Heart right ventricle (tissue), 16 donors: Measurements from ENCODE around the gene RAI14. TPM values are rescaled to one million over a fixed set of nuclear protein-coding genes. Genes with fewer than 3 reads are reported as not detected.

Experiments used
- ATAC-seq, 8 donors: fragments of 200-7000 bp; cut with Tn5 transposase; one replicate each; pipeline ENCODE4 v1.9.1; 2020; ENCODE audit warnings: mild to moderate bottlenecking in 8 of 8, moderate library complexity in 8 of 8, moderate number of reproducible peaks in 1 of 8
- DNase-seq, 2 donors: peaks; one replicate each; pipeline ENCODE4 v3.0.0-alpha.2; 2020
- H3K27ac ChIP-seq, 10 donors: fragments of 200-600 bp; sonication (generic) in 2 of 10; one replicate each; pipeline versions ENCODE4 v1.5.0 to v1.8.0; 2020 to 2022; ENCODE audit warnings: mild to moderate bottlenecking in 3 of 10
- H3K27me3 ChIP-seq, 7 donors: fragments of 200-600 bp; one replicate each; pipeline ENCODE4 v1.8.0; 2021 to 2022; ENCODE audit warnings: mild to moderate bottlenecking in 2 of 7
- H3K36me3 ChIP-seq, 9 donors: fragments of 200-600 bp; sonication (generic) in 1 of 9; one replicate each; pipeline versions ENCODE4 v1.5.0 to v1.8.0; 2020 to 2022; ENCODE audit warnings: mild to moderate bottlenecking in 2 of 9
- H3K4me1 ChIP-seq, 9 donors: fragments of 200-600 bp; sonication (generic) in 1 of 9; one replicate each; pipeline versions ENCODE4 v1.5.0 to v1.8.0; 2020 to 2022; ENCODE audit warnings: mild to moderate bottlenecking in 4 of 9
- H3K4me3 ChIP-seq, 10 donors: fragments of 200-600 bp; sonication (generic) in 2 of 10; one replicate each; pipeline versions ENCODE4 v1.5.0 to v1.8.0; 2020 to 2022; ENCODE audit warnings: mild to moderate bottlenecking in 7 of 10, moderate library complexity in 2 of 10
- H3K9me3 ChIP-seq, 11 donors: fragments of 200-600 bp in 10 of 11; sonication (generic) in 2 of 11; one replicate each; pipeline versions ENCODE4 v1.5.0 to v1.8.0; 2013 to 2022; ENCODE audit warnings: mild to moderate bottlenecking in 2 of 11, control low read depth in 1 of 11, moderate library complexity in 1 of 11
- WGBS, 2 donors: extraction: QIAGEN DNeasy Blood & Tissue Kit; methylation state at CpG; one replicate each; pipeline ENCODE4 v1.1.7; 2013; ENCODE audit warnings: inconsistent platforms in 1 of 2; 5-methylcytosine and 5-hydroxymethylcytosine counted together
- intact Hi-C, 10 donors: fragments of 100-400 bp; cut with DNase I; formaldehyde crosslinking; loops; one replicate each; pipeline versions ENCODE4 v1.11.1 to v1.14.2; 2022
- polyA plus RNA-seq, 2 donors: library from polyadenylated mRNA; stranded (reverse); fragments of 200-250 nt; gene quantifications; one replicate each; pipeline ENCODE4 v1.2.3, GENCODE V29; 2013
- total RNA-seq, 10 donors: library from RNA; stranded (reverse); fragmentation: NEBNext Ultra II Directional in 3 of 10; extraction: Animal tissue kit (Norgen Biotek cat#: 25700) in 3 of 10; gene quantifications; one replicate each; pipeline versions ENCODE4 v1.2.1 to v1.2.4, GENCODE V29; 2021 to 2023
- TF ChIP-seq, protein P1 (sequence below), 9 donors: fragments of 200-600 bp; sonication (generic) in 2 of 9; IDR thresholded peaks; one replicate each; pipeline versions ENCODE4 v1.5.0 to v1.8.0; 2021 to 2022; ENCODE audit warnings: antibody characterized with exemption in 9 of 9, mild to moderate bottlenecking in 5 of 9, moderate library complexity in 1 of 9
- donor health status: Arrhythmogenic right ventricular cardiomyopathy.
- donor health status: ischemic (EF 13 %, LVEDD 7.1; RV severe dilation, severe dysfunction).
- donor health status: healthy with polysubstance abuse.
- donor health status: DM: no; HTN: yes; CAD: no.
- donor health status: DM: no; HTN: no; CAD: no.
- donor health status: ischemic (EF 25% LVEDD 6.9; RV normal size, moderate dysfunction).
- donor health status: ischemic (EF 25% LVEDD 5.7; RV mildly dilated, moderate dysfunction).
- donor health status: healthy.
- donor health status: DM: yes; HTN: yes; CAD: no.
- donor health status: Ischemic cardiomyopathy.
- donor health status: ischemic (EF 35%, LVEDD 5.7; RV mildly dilated, moderate dysfunction).
- donor health status: nonischemic (EF 11% LVEDD 7.7; RV severe dilation, severe dysfunction).
- donor health status: DM: yes; HTN: yes; CAD: no.
- donor health status: PGD.
- donor health status: ischemic (EF 29% LVEDD 5.4; RV normal size, mild dysfunction).
- donor health status: nonischemic (EF 23%, LVEDD 6.1; RV moderate dilation, normal function).

Gene RAI14
- total and polyA plus RNA-seq, 12 donors, result 3.3 to 25.5 (median 9.3) TPM

DNA sequence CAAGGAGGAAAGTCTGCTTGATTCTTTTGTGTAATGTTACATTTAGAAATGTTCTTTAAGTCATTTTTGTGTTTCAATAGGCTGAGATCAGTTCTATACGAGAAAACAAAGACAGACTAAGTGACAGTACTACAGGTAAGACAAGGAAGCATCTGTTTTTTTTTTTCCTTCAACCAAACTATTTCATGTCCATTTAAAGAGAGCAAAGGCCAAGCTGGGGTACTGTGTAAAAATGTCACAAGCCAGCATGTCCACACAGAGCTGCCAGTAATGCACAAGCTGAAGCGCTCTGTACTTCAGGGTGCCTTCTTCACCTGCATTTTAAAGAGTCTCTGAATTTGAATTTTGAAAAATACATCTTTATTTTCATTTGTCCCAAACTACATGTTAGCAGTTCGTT is 162.6 kb downstream of the RAI14 start:
- Histone ChIP-seq H3K9me3 (no peaks in the 10 kb centered on the region), H3K4me1 (no peaks in the 10 kb centered on the region), H3K27ac (no peak overlapping the region), H3K4me3 (no peak overlapping the region), H3K36me3 (peaks cover 0 to 66% (median 10%) of the 10 kb centered on the region in 9 donors), H3K27me3 (no peaks in the 10 kb centered on the region)
- DNase-seq (no peak), ATAC-seq (no peak)
- 90 to 97% methylated on average over 3 of the region's 3 CpGs for WGBS, 2 donors
- intact Hi-C loops, result no loop called here
- TF ChIP-seq, protein P1, sequence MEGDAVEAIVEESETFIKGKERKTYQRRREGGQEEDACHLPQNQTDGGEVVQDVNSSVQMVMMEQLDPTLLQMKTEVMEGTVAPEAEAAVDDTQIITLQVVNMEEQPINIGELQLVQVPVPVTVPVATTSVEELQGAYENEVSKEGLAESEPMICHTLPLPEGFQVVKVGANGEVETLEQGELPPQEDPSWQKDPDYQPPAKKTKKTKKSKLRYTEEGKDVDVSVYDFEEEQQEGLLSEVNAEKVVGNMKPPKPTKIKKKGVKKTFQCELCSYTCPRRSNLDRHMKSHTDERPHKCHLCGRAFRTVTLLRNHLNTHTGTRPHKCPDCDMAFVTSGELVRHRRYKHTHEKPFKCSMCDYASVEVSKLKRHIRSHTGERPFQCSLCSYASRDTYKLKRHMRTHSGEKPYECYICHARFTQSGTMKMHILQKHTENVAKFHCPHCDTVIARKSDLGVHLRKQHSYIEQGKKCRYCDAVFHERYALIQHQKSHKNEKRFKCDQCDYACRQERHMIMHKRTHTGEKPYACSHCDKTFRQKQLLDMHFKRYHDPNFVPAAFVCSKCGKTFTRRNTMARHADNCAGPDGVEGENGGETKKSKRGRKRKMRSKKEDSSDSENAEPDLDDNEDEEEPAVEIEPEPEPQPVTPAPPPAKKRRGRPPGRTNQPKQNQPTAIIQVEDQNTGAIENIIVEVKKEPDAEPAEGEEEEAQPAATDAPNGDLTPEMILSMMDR (IDR thresholded peaks at IDR 0.05), result no peak

DNA sequence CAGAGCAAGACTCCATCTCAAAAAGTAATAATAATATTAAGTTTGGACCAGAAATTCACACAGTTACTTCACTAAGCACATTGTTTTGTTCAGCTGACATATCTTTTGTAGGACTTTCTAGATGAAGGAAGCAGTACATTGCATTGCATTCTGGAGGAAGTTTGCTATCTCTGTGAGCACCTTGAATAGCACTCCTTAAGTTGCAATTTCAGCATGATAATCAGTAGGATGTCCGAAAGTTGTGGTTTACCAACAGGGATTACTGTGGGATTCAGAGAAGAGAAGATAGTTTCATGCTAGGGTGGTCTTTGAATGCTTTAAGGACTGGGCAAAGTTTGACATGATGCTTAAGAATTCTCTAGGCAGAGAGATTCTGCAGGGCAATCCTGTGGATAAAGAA is 164.5 kb downstream of the RAI14 start:
- ATAC-seq (no peak), DNase-seq (no peak)
- H3K9me3 ChIP-seq, result no peaks in the 10 kb centered on the region
- 93 to 100% methylated on average over 1 of the region's 1 CpG for WGBS, 2 donors
- no peak overlapping the region for H3K27ac ChIP-seq
- H3K27me3 ChIP-seq, result no peaks in the 10 kb centered on the region
- TF ChIP-seq, protein P1 (IDR thresholded peaks at IDR 0.05), result no peak
- H3K4me3 ChIP-seq, result no peak overlapping the region
- peaks cover 0 to 64% (median 12%) of the 10 kb centered on the region in 9 donors for H3K36me3 ChIP-seq
- intact Hi-C loops, result no loop called here
- H3K4me1 ChIP-seq, result no peaks in the 10 kb centered on the region

DNA sequence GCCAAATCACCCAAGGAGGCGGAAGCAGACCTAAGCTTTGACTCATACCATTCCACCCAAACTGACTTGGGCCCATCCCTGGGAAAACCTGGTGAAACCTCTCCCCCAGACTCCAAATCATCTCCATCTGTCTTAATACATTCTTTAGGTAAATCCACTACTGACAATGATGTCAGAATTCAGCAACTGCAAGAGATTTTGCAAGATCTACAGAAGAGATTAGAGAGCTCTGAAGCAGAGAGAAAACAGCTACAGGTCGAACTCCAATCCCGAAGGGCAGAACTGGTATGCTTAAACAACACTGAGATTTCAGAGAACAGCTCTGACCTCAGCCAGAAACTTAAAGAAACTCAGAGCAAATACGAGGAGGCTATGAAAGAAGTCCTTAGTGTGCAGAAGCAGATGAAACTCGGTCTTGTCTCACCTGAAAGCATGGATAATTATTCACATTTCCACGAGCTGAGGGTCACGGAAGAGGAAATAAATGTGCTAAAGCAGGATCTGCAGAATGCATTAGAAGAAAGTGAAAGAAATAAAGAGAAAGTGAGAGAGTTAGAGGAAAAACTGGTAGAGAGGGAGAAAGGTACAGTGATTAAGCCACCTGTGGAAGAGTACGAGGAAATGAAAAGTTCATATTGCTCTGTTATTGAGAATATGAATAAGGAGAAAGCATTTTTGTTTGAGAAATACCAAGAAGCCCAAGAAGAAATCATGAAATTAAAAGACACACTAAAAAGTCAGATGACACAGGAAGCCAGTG is 167.0 kb downstream of the RAI14 start:
- 93 to 96% methylated on average over 8 of the region's 8 CpGs for WGBS, 2 donors
- TF ChIP-seq, protein P1 (IDR thresholded peaks at IDR 0.05), result no peak
- DNase-seq (no peak), ATAC-seq (no peak)
- no peaks in the 10 kb centered on the region for H3K9me3 ChIP-seq
- H3K4me1 ChIP-seq, result no peaks in the 10 kb centered on the region
- no peak overlapping the region for H3K27ac ChIP-seq
- no peak overlapping the region for H3K4me3 ChIP-seq
- peaks cover 0 to 70% (median 21%) of the 10 kb centered on the region in 9 donors for H3K36me3 ChIP-seq
- no peaks in the 10 kb centered on the region for H3K27me3 ChIP-seq
- intact Hi-C loops, result no loop called here

DNA sequence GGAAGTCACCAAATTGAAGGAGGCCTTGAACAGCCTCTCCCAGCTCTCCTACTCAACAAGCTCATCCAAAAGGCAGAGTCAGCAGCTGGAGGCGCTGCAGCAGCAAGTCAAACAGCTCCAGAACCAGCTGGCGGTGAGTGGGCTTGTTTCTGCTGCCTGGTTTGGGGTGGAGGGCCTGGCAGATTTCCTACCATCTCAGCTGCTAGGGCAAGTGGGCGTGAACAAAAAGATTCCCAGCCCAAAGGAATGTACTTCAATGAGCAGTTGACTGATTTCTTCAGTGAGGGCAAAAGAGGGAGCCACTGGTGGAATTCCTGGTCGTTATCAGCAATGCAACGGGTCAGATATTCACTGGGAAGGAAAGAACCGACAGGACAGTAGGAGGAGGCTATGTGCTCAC is 170.2 kb downstream of the RAI14 start:
- 60 to 68% methylated on average over 6 of the region's 6 CpGs for WGBS, 2 donors
- no peaks in the 10 kb centered on the region for H3K4me1 ChIP-seq
- intact Hi-C loops, result no loop called here
- H3K9me3 ChIP-seq, result no peaks in the 10 kb centered on the region
- no peak for ATAC-seq
- TF ChIP-seq, protein P1 (IDR thresholded peaks at IDR 0.05), result no peak
- H3K36me3 ChIP-seq, result peaks cover 0 to 91% (median 21%) of the 10 kb centered on the region in 9 donors
- H3K4me3 ChIP-seq, result no peak overlapping the region
- H3K27me3 ChIP-seq, result no peaks in the 10 kb centered on the region
- no peak overlapping the region for H3K27ac ChIP-seq
- no peak for DNase-seq
